ENCODE measurements around the gene CCDC185.

CCDC185 gene

DNA sequence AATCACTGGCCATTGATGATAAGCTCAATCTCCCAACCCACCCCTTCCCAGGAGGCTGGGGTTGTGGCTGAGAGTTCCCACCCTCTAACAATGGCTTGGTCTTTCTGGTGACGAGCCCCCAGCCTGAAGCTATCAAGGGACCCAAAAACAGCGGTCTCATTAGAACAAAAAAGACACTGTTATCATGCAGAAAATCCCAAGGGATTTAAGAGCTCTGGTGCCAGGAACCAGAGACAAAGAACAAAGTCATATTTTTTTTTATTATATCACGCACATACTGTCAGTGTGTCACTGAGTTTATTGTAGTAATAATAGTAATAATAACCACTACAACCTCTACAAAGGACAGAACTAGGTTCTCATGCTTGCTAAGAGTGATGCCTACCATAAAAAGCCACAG, 43.9 kb downstream of the CCDC185 start:
- DNase-seq: no peak

DNA sequence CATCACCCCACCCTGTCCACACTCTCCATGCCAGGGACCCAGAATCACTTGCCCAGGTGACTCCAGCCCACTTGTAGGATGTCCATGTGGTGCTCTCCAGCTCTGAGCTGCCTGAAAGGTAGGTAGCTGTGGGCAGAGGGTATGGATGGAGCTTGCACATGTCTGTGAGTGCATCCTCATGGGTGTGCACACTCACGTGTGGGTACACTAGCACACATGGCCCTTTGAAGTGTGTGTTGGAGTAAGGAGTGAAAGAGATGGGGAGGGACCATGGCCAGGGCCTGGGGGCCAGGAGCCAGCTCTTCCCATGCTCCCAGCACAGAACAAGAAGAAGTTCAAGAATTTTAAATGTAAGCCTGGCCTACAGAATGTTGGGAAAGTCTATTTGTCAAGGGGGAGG, 50.2 kb downstream of the CCDC185 start:
- DNase-seq: no peak

DNA sequence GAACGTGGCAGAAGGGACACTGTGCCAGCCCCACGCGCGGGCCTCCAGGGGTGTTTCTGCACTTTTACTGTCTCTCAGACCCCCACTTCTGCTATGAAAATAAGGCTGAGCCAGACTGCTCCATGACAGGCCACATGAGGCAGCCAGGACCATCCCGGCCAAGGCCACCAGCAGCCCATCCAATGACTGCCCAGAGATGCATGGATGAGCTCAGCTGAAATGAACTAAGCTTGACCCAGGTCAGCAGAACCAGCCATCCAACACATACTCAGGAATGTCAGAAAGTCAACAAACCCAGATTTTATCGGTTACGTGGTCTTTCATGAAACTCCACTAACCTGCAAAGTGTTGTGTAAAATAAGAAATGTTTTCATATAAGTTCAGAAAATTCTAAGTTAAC, 51.2 kb downstream of the CCDC185 start:
- no peak for DNase-seq
